Endothelial cell of umbilical vein (primary cell): Measurements from ENCODE around the gene AKAP8.
"Not testable (repeated sequence)": the region's sequence is repeated elsewhere in the genome, so short reads cannot be mapped to it uniquely, and the experiment has no call there.

Experiments used
- EZH2 ChIP-seq: IDR thresholded peaks from 2 replicates; pipeline ENCODE4 v1.6.1; 2012; ENCODE audit warnings: borderline replicate concordance, low read depth, mild to moderate bottlenecking, moderate library complexity, low read length, inconsistent platforms; ENCODE audit not compliant: severe bottlenecking
- FOS ChIP-seq: IDR thresholded peaks from 2 replicates; pipeline ENCODE4 v1.6.1; 2011; ENCODE audit warnings: mild to moderate bottlenecking, low read length, moderate library complexity, borderline replicate concordance; ENCODE audit not compliant: insufficient read depth
- JUN ChIP-seq: IDR thresholded peaks from 2 replicates; pipeline ENCODE4 v1.6.1; 2011; ENCODE audit warnings: borderline replicate concordance, low read depth; ENCODE audit not compliant: insufficient read length, insufficient read depth
- MYC ChIP-seq: IDR thresholded peaks from one replicate; pipeline ENCODE4 v1.6.1; 2011; ENCODE audit warnings: mild to moderate bottlenecking, low read depth, low read length
- POLR2A ChIP-seq: IDR thresholded peaks from 2 replicates; pipeline ENCODE4 v1.6.1; 2012; ENCODE audit warnings: low read depth, mild to moderate bottlenecking, control low read depth, low read length
- POLR2AphosphoS5 ChIP-seq: IDR thresholded peaks from 2 replicates; pipeline ENCODE4 v1.6.1; 2012; ENCODE audit warnings: low read depth, mild to moderate bottlenecking, control low read depth, low read length, moderate library complexity; ENCODE audit not compliant: insufficient read depth
- TF ChIP-seq, protein P1 (sequence below), 2 donors: IDR thresholded peaks; 1 replicate in 1 of 2; 2 replicates in 1 of 2; pipeline ENCODE4 v1.5.1; 2011; ENCODE audit warnings: low read length in 2 of 2, mild to moderate bottlenecking in 2 of 2, moderate library complexity in 2 of 2, control low read depth in 1 of 2, inconsistent platforms in 1 of 2, low read depth in 1 of 2; ENCODE audit not compliant: insufficient read depth in 1 of 2; ENCODE audit errors: extremely low read depth in 1 of 2
- TF ChIP-seq, protein P2 (sequence below): IDR thresholded peaks from 2 replicates; pipeline ENCODE4 v1.6.1; 2011; ENCODE audit not compliant: insufficient read depth, insufficient read length

DNA sequence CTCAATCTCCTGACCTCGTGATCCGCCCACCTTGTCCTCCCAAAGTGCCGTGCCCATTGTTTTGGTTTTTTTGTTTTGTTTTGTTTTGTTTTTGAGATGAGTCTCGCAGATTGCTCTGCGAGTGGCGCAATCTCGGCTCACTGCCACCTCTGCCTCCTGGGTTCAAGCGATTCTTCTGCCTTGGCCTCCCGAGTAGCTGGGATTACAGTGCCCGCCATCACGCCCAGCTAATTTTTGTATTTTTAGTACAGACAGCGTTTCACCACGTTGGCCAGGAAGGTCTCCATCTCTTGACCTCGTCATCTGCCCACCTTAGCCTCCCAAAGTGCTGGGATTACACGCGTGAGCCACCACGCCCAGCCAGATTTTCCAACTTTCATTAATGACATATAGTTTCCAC is 15.7 kb upstream of the AKAP8 start:
- not testable (repeated sequence) for TF ChIP-seq POLR2A, POLR2AphosphoS5, EZH2, MYC, JUN, FOS
- TF ChIP-seq, protein P1, sequence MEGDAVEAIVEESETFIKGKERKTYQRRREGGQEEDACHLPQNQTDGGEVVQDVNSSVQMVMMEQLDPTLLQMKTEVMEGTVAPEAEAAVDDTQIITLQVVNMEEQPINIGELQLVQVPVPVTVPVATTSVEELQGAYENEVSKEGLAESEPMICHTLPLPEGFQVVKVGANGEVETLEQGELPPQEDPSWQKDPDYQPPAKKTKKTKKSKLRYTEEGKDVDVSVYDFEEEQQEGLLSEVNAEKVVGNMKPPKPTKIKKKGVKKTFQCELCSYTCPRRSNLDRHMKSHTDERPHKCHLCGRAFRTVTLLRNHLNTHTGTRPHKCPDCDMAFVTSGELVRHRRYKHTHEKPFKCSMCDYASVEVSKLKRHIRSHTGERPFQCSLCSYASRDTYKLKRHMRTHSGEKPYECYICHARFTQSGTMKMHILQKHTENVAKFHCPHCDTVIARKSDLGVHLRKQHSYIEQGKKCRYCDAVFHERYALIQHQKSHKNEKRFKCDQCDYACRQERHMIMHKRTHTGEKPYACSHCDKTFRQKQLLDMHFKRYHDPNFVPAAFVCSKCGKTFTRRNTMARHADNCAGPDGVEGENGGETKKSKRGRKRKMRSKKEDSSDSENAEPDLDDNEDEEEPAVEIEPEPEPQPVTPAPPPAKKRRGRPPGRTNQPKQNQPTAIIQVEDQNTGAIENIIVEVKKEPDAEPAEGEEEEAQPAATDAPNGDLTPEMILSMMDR (IDR thresholded peaks at IDR 0.05; ENCODE audit: extremely low read depth in 1 of 2, insufficient read depth in 1 of 2, low read depth in 1 of 2, low read length in 2 of 2) = not testable (repeated sequence)
- TF ChIP-seq, protein P2, sequence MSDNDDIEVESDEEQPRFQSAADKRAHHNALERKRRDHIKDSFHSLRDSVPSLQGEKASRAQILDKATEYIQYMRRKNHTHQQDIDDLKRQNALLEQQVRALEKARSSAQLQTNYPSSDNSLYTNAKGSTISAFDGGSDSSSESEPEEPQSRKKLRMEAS = not testable (repeated sequence)
